Measurements from ENCODE around the gene SH3RF1.

The SH3RF1 gene

GRCh38 chr4:169098532-169098931, 172.2 kb downstream of the SH3RF1 start:
- no peak for DNase-seq

- no peak for DNase-seq
These were observed 172.7 kb downstream of the SH3RF1 start for GRCh38 chr4:169098054-169098497.

- no peak for DNase-seq
These were observed 174.5 kb downstream of the SH3RF1 start for GRCh38 chr4:169096221-169096620.

GRCh38 chr4:169094656-169095231, 176.0 kb downstream of the SH3RF1 start:
- DNase-seq = no peak

GRCh38 chr4:169092889-169093522, 177.8 kb downstream of the SH3RF1 start:
- no peak for DNase-seq

GRCh38 chr4:169090484-169091215, 180.1 kb downstream of the SH3RF1 start:
- no peak for DNase-seq

GRCh38 chr4:169089004-169089403, 181.8 kb downstream of the SH3RF1 start:
- DNase-seq = no peak

- no peak for DNase-seq
These were observed 185.8 kb downstream of the SH3RF1 start for GRCh38 chr4:169084954-169085353.

GRCh38 chr4:169080981-169081380, 189.8 kb downstream of the SH3RF1 start:
- DNase-seq = no peak

GRCh38 chr4:169079942-169080827, 190.6 kb downstream of the SH3RF1 start:
- no peak for DNase-seq

GRCh38 chr4:169074117-169074516, 196.6 kb downstream of the SH3RF1 start:
- no peak for DNase-seq

- no peak for DNase-seq
These were observed 199.0 kb downstream of the SH3RF1 start for GRCh38 chr4:169071747-169072146.

GRCh38 chr4:169070895-169071218, 199.9 kb downstream of the SH3RF1 start:
- DNase-seq = peak; percentile 50

GRCh38 chr4:169070071-169070894, 200.5 kb downstream of the SH3RF1 start:
- peak; percentile 64 for DNase-seq

- no peak for DNase-seq
These were observed 202.3 kb downstream of the SH3RF1 start for GRCh38 chr4:169068423-169068822.

- no peak for DNase-seq
These were observed 203.8 kb downstream of the SH3RF1 start for GRCh38 chr4:169066934-169067333.

- no peak for DNase-seq
These were observed 206.5 kb downstream of the SH3RF1 start for GRCh38 chr4:169064296-169064695.

- no peak for DNase-seq
These were observed 207.3 kb downstream of the SH3RF1 start for GRCh38 chr4:169063441-169063840.

- no peak for DNase-seq
These were observed 207.9 kb downstream of the SH3RF1 start for GRCh38 chr4:169062897-169063244.

GRCh38 chr4:169061386-169061785, 209.4 kb downstream of the SH3RF1 start:
- DNase-seq = no peak

GRCh38 chr4:169060391-169061091, 210.2 kb downstream of the SH3RF1 start:
- DNase-seq = no peak

Data from NCI-H1436 (cell line).